ENCODE data around the gene SUN3.
"Not testable (repeated sequence)": the region's sequence is repeated elsewhere in the genome, so short reads cannot be mapped to it uniquely, and the experiment has no call there.

SUN3 gene

DNA sequence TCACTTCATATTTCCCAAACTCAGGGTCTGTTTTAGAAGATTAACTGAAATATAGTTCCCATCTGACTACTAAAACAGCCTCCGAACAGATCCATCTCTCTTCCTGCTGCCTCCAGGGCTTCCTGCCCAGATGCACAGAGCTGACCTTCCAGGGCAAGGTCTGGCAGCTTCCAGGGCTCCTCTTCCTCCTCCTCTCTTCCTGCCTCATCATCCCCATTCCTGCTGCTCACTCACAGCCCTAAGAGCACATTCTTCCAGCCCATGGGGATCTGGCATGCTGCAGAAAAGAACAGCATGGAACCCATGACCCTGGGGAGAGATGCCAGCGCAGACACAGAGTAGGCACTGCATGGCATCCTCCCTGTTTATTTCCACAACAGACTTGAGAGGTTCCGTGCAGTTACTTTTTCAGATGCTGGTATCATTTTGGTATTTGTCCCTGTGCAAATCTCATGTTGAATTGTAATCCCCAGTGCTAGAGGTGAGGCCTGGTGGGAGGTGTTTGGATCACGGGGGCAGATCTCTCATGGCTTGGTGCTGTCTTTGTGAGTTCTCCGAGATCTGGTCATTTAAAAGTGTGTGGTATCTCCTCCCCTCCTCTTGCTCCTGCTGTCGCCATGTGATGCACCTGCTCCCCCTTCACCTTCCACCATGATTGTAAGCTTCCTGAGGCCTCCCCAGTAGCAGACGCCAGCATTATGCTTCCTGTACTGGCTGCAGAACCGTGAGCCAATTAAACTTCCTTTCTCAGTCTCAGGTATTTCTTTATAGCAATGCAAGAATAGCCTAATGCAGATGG, 85.0 kb downstream of the SUN3 start:
- Histone ChIP-seq H3K9ac (ENCODE audit: low read depth, low read length) (no peak overlapping the region), H3K4me1 (ENCODE audit: insufficient read depth, low read length) (peaks cover 15% of the 10 kb centered on the region), H3K9me3 (ENCODE audit: insufficient read depth, low read depth, low read length) (no peaks in the 10 kb centered on the region), H3K27me3 (ENCODE audit: insufficient read depth, low read length) (no peaks in the 10 kb centered on the region), H3K4me3 (ENCODE audit: low read length) (no peak overlapping the region), H3K27ac (ENCODE audit: low read depth, low read length) (no peak overlapping the region), H3K36me3 (ENCODE audit: insufficient read depth, low read length) (no peaks in the 10 kb centered on the region)
- 90% methylated on average over 8 of the region's 8 CpGs for WGBS

DNA sequence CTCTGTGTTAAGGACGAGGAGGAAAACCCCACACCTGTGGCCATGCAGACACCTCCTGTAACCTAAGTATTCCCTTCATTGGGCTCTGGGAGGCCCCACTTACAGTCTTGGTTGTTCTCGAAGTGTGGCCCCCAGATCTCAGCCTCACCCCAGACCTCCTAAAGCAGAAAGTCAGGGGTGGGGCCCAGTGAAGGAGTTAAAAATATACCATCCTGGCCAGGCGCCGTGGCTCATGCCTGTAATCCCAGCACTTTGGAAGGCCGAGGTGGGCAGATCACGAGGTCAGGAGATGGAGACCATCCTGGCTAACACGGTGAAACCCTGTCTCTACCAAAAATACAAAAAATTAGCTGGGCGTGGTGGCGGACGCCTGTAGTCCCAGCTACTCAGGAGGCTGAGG, 86.3 kb downstream of the SUN3 start:
- H3K27ac ChIP-seq (ENCODE audit: low read depth, low read length); H3K36me3 ChIP-seq (ENCODE audit: insufficient read depth, low read length); H3K27me3 ChIP-seq (ENCODE audit: insufficient read depth, low read length); H3K9me3 ChIP-seq (ENCODE audit: insufficient read depth, low read depth, low read length); H3K4me3 ChIP-seq (ENCODE audit: low read length); H3K9ac ChIP-seq (ENCODE audit: low read depth, low read length): not testable (repeated sequence)
- H3K4me1 ChIP-seq (ENCODE audit: insufficient read depth, low read length), result peaks cover 15% of the 10 kb centered on the region
- 92% methylated on average over 7 of the region's 10 CpGs for whole genome bisulfite sequencing

DNA sequence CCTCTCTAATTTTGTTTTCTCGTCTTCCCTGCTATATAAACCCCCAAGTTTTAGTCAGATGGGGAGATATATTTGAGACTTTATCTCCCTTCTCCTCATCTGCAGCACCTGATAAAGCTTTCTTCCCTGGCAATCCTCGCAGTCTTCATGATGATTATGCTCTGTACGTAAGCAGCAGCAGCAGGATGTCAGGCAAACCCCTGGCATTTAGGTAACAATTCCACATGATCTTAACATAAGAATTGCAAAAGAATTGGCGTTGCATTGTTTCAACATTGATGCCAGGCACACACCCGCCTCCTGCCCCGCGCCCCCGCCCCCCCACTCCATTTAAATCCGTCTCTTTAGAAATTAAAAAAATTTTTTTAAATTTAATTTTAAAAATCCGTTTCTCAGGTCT, 86.8 kb downstream of the SUN3 start:
- Histone ChIP-seq H3K4me3 (ENCODE audit: low read length) (no peak overlapping the region), H3K27me3 (ENCODE audit: insufficient read depth, low read length) (no peaks in the 10 kb centered on the region), H3K4me1 (ENCODE audit: insufficient read depth, low read length) (peaks cover 15% of the 10 kb centered on the region), H3K9ac (ENCODE audit: low read depth, low read length) (no peak overlapping the region), H3K27ac (ENCODE audit: low read depth, low read length) (no peak overlapping the region), H3K36me3 (ENCODE audit: insufficient read depth, low read length) (no peaks in the 10 kb centered on the region), H3K9me3 (ENCODE audit: insufficient read depth, low read depth, low read length) (no peaks in the 10 kb centered on the region)
- WGBS, result 77% methylated on average over 9 of the region's 10 CpGs

GRCh38 chr7:47941136-47941844, 87.6 kb downstream of the SUN3 start:
- WGBS, result 77% methylated on average over 9 of the region's 9 CpGs
- H3K4me1 ChIP-seq (ENCODE audit: insufficient read depth, low read length), result peaks cover 22% of the 10 kb centered on the region
- H3K27me3 ChIP-seq (ENCODE audit: insufficient read depth, low read length), result no peaks in the 10 kb centered on the region
- H3K36me3 ChIP-seq (ENCODE audit: insufficient read depth, low read length), result no peaks in the 10 kb centered on the region
- H3K9ac ChIP-seq (ENCODE audit: low read depth, low read length), result no peak overlapping the region
- no peak overlapping the region for H3K4me3 ChIP-seq (ENCODE audit: low read length)
- peak overlapping the region; percentile 22; the same call in 1 of the 2 replicates for H3K27ac ChIP-seq (ENCODE audit: low read depth, low read length)
- H3K9me3 ChIP-seq (ENCODE audit: insufficient read depth, low read depth, low read length), result no peaks in the 10 kb centered on the region

GRCh38 chr7:47940088-47941013, 88.6 kb downstream of the SUN3 start:
- Histone ChIP-seq H3K4me1 (ENCODE audit: insufficient read depth, low read length) (peaks cover 23% of the 10 kb centered on the region), H3K27me3 (ENCODE audit: insufficient read depth, low read length) (no peaks in the 10 kb centered on the region), H3K36me3 (ENCODE audit: insufficient read depth, low read length) (no peaks in the 10 kb centered on the region), H3K9ac (ENCODE audit: low read depth, low read length) (no peak overlapping the region), H3K4me3 (ENCODE audit: low read length) (no peak overlapping the region), H3K9me3 (ENCODE audit: insufficient read depth, low read depth, low read length) (no peaks in the 10 kb centered on the region), H3K27ac (ENCODE audit: low read depth, low read length) (no peak overlapping the region)
- WGBS, result 86% methylated on average over 14 of the region's 14 CpGs

- Histone ChIP-seq H3K36me3 (ENCODE audit: insufficient read depth, low read length) (no peaks in the 10 kb centered on the region), H3K4me1 (ENCODE audit: insufficient read depth, low read length) (peaks cover 29% of the 10 kb centered on the region), H3K4me3 (ENCODE audit: low read length) (no peak overlapping the region), H3K9me3 (ENCODE audit: insufficient read depth, low read depth, low read length) (no peaks in the 10 kb centered on the region), H3K27ac (ENCODE audit: low read depth, low read length) (no peak overlapping the region), H3K9ac (ENCODE audit: low read depth, low read length) (no peak overlapping the region), H3K27me3 (ENCODE audit: insufficient read depth, low read length) (no peaks in the 10 kb centered on the region)
- 93% methylated on average over 7 of the region's 7 CpGs for WGBS
Observed at GRCh38 chr7:47939425-47940036, 89.4 kb downstream of the SUN3 start.

- Histone ChIP-seq H3K36me3 (ENCODE audit: insufficient read depth, low read length) (no peaks in the 10 kb centered on the region), H3K4me1 (ENCODE audit: insufficient read depth, low read length) (peaks cover 29% of the 10 kb centered on the region), H3K9me3 (ENCODE audit: insufficient read depth, low read depth, low read length) (no peaks in the 10 kb centered on the region), H3K27me3 (ENCODE audit: insufficient read depth, low read length) (no peaks in the 10 kb centered on the region), H3K4me3 (ENCODE audit: low read length) (no peak overlapping the region), H3K27ac (ENCODE audit: low read depth, low read length) (no peak overlapping the region), H3K9ac (ENCODE audit: low read depth, low read length) (no peak overlapping the region)
- WGBS, result 83% methylated on average over 6 of the region's 6 CpGs
Observed at GRCh38 chr7:47938574-47939165, 90.2 kb downstream of the SUN3 start.

DNA sequence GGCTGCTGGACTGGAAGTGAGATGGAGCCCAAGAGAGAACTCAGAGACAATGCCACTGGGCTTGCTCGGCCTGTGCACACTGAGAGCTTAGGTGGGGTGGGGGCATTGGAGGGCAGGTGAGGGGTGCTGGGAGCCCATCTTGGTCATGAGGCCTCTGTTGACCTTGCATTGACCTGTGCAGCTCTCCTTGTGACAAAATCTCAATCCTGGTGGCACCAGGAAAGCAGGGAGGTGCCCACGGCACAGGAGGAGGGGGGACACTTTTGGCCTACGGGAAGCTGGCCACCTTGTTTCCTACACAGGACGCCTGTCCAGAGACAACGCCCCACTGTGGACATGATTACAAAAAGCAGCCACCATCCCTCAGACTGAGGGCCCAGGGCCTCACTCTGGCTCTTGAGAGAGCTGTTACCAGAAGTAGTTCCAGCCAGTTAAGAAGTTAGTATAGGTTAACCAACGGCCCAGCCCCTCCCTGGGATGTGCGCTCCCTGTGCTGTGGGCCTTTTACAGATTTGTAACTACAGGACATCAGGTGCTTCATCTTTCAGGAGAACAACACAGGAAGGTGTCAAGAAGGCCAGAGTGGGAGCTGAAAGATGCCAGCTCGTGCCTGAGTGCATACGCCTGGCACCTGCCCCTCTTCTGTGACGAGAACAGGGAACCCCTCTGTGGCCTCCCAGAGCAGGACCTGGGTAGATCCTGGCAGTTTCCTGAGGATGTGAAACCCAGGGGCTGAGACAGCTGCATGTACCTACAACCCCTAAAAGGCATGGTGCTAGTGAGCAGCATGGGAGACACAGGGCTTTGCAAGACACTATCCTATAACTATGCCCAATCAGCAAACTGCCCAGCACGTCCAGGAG, 91.0 kb downstream of the SUN3 start:
- Histone ChIP-seq H3K4me3 (ENCODE audit: low read length) (no peak overlapping the region), H3K36me3 (ENCODE audit: insufficient read depth, low read length) (no peaks in the 10 kb centered on the region), H3K9me3 (ENCODE audit: insufficient read depth, low read depth, low read length) (no peaks in the 10 kb centered on the region), H3K27me3 (ENCODE audit: insufficient read depth, low read length) (no peaks in the 10 kb centered on the region), H3K9ac (ENCODE audit: low read depth, low read length) (no peak overlapping the region), H3K27ac (ENCODE audit: low read depth, low read length) (no peak overlapping the region), H3K4me1 (ENCODE audit: insufficient read depth, low read length) (peaks cover 29% of the 10 kb centered on the region)
- 93% methylated on average over 11 of the region's 11 CpGs for WGBS
